ENCODE measurements around the gene PPIL1. TPM values are rescaled to one million over a fixed set of nuclear protein-coding genes. Genes with fewer than 3 reads are reported as not detected.

The PPIL1 gene
- total RNA-seq, 1 donor from 2014 or later = 53.1 TPM

GRCh38 chr6:36884610-36885009, 10.0 kb upstream of the PPIL1 start:
- Mint-ChIP-seq H3K27me3 (peaks cover 4% of the 10 kb centered on the region), H3K27ac (no peak overlapping the region)
- DNase-seq (ENCODE audit: low spot score, unreplicated experiment) = no peak

DNA sequence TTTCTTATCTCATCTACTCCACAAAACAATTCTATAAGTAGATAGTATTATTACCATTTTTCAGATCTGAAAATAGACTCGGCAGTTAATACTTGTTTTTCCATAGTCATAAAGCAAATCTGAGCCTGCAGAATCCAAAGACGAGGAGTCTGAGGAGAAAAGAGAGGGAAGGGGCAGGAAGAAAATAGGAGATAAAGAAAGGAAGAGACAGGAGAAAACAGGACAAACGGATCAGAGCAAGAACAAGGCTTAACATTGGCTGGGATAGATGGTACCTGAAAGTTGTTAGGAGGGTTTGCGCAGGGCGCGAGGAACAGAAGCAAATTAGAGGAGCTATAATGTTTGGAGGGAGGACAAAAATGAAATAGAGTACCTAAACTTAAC, 639 bp upstream of the PPIL1 start:
- TF ChIP-seq CTCF (IDR thresholded peaks at IDR 0.05; ENCODE audit: unreplicated experiment) = no peak
- Mint-ChIP-seq H3K9me3 (ENCODE audit: low read depth) (no peaks in the 10 kb centered on the region), H3K27me3 (peaks cover 21% of the 10 kb centered on the region), H3K27ac (peak overlapping the region; percentile 99), H3K4me1 (ENCODE audit: low read depth) (peaks cover 13% of the 10 kb centered on the region), H3K36me3 (ENCODE audit: insufficient read depth) (peaks cover 7% of the 10 kb centered on the region), H3K4me3 (ENCODE audit: low read depth) (peak overlapping the region; percentile 98)
- DNase-seq (ENCODE audit: low spot score, unreplicated experiment) = no peak

More at GRCh38 chr6:36884610-36885009, 10.0 kb upstream of the PPIL1 start:
- Mint-ChIP-seq H3K4me1 (ENCODE audit: low read depth) (peaks cover 12% of the 10 kb centered on the region), H3K4me3 (ENCODE audit: low read depth) (no peak overlapping the region), H3K36me3 (ENCODE audit: insufficient read depth) (no peaks in the 10 kb centered on the region), H3K9me3 (ENCODE audit: low read depth) (no peaks in the 10 kb centered on the region)
- TF ChIP-seq CTCF (IDR thresholded peaks at IDR 0.05; ENCODE audit: unreplicated experiment) = no peak

- Mint-ChIP-seq H3K36me3 (ENCODE audit: insufficient read depth) (peaks cover 10% of the 10 kb centered on the region), H3K27ac (peak overlapping the region; percentile 99), H3K9me3 (ENCODE audit: low read depth) (no peaks in the 10 kb centered on the region), H3K27me3 (peaks cover 11% of the 10 kb centered on the region), H3K4me1 (ENCODE audit: low read depth) (peaks cover 13% of the 10 kb centered on the region), H3K4me3 (ENCODE audit: low read depth) (peak overlapping the region; percentile 98)
- peak; percentile 22 for TF ChIP-seq CTCF (IDR thresholded peaks at IDR 0.05; ENCODE audit: unreplicated experiment)
- DNase-seq (ENCODE audit: low spot score, unreplicated experiment) = no peak
These were observed 776 bp downstream of the PPIL1 start for GRCh38 chr6:36873612-36874442.

GRCh38 chr6:36873115-36873514, 1.5 kb downstream of the PPIL1 start:
- no peak overlapping the region for H3K27ac Mint-ChIP-seq
- H3K4me3 Mint-ChIP-seq (ENCODE audit: low read depth) = peak overlapping the region; percentile 98
- no peaks in the 10 kb centered on the region for H3K9me3 Mint-ChIP-seq (ENCODE audit: low read depth)
- H3K4me1 Mint-ChIP-seq (ENCODE audit: low read depth) = peaks cover 13% of the 10 kb centered on the region
- no peak for TF ChIP-seq CTCF (IDR thresholded peaks at IDR 0.05; ENCODE audit: unreplicated experiment)
- H3K27me3 Mint-ChIP-seq = peaks cover 7% of the 10 kb centered on the region
- no peak for DNase-seq (ENCODE audit: low spot score, unreplicated experiment)
- peaks cover 12% of the 10 kb centered on the region for H3K36me3 Mint-ChIP-seq (ENCODE audit: insufficient read depth)

GRCh38 chr6:36871686-36872085, 2.9 kb downstream of the PPIL1 start:
- Mint-ChIP-seq H3K4me1 (ENCODE audit: low read depth) (peaks cover 15% of the 10 kb centered on the region), H3K27ac (no peak overlapping the region), H3K27me3 (no peaks in the 10 kb centered on the region), H3K36me3 (ENCODE audit: insufficient read depth) (peaks cover 16% of the 10 kb centered on the region), H3K4me3 (ENCODE audit: low read depth) (no peak overlapping the region), H3K9me3 (ENCODE audit: low read depth) (no peaks in the 10 kb centered on the region)
- no peak for DNase-seq (ENCODE audit: low spot score, unreplicated experiment)
- TF ChIP-seq CTCF (IDR thresholded peaks at IDR 0.05; ENCODE audit: unreplicated experiment) = no peak
